ENCODE measurements around the gene PPIL1. TPM values are rescaled to one million over a fixed set of nuclear protein-coding genes. Genes with fewer than 3 reads are reported as not detected.

The PPIL1 gene
- polyA plus RNA-seq, 3 donors: 2.0 to 7.6 (median 5.9) TPM

- Mint-ChIP-seq H3K4me1 (peaks cover 43% of the 10 kb centered on the region), H3K9me3 (peaks cover 0 to 6% (median 2%) of the 10 kb centered on the region in 7 donors), H3K27me3 (ENCODE audit: low read depth in 3 of 3) (peaks cover 16 to 26% (median 24%) of the 10 kb centered on the region in 3 donors), H3K36me3 (peaks cover 2 to 8% of the 10 kb centered on the region in 2 donors), H3K27ac (no peak overlapping the region), H3K4me3 (no peak overlapping the region)
- no peak for DNase-seq
- Histone ChIP-seq H3K9ac (ENCODE audit: insufficient read depth, low read length, poor library complexity, severe bottlenecking) (no peak overlapping the region), H4K20me1 (ENCODE audit: insufficient read depth, low read length) (no peaks in the 10 kb centered on the region), H3K79me2 (ENCODE audit: insufficient read depth, low read length) (no peaks in the 10 kb centered on the region), H3K36me3 (replicated peaks in 1 of 2; ENCODE audit: control insufficient read depth in 1 of 2, insufficient read depth in 2 of 2, low read length in 2 of 2) (no peaks in the 10 kb centered on the region), H3K4me1 (ENCODE audit: control insufficient read depth in 1 of 2, insufficient read depth in 2 of 2, low read length in 2 of 2) (peaks cover 35 to 40% of the 10 kb centered on the region in 2 donors), H3K4me3 (replicated peaks in 1 of 3; ENCODE audit: low read depth in 2 of 3, low read length in 3 of 3) (no peak overlapping the region), H2AFZ (ENCODE audit: insufficient read depth, low read depth, low read length, poor library complexity, severe bottlenecking) (no peak overlapping the region), H3K27ac (ENCODE audit: low read depth in 1 of 2, low read length in 2 of 2) (no peak overlapping the region), H3K9me3 (replicated peaks in 1 of 2; ENCODE audit: control insufficient read depth in 1 of 2, insufficient read depth in 1 of 2, low read length in 2 of 2) (peaks cover 0 to 8% of the 10 kb centered on the region in 2 donors), H3K27me3 (ENCODE audit: control insufficient read depth in 2 of 2, insufficient read depth in 2 of 2, low read length in 2 of 2) (peaks cover 9 to 13% of the 10 kb centered on the region in 2 donors), H3K4me2 (replicated peaks; ENCODE audit: extremely low read depth, low read length, poor library complexity, severe bottlenecking) (no peak overlapping the region)
- TF ChIP-seq, protein P1, sequence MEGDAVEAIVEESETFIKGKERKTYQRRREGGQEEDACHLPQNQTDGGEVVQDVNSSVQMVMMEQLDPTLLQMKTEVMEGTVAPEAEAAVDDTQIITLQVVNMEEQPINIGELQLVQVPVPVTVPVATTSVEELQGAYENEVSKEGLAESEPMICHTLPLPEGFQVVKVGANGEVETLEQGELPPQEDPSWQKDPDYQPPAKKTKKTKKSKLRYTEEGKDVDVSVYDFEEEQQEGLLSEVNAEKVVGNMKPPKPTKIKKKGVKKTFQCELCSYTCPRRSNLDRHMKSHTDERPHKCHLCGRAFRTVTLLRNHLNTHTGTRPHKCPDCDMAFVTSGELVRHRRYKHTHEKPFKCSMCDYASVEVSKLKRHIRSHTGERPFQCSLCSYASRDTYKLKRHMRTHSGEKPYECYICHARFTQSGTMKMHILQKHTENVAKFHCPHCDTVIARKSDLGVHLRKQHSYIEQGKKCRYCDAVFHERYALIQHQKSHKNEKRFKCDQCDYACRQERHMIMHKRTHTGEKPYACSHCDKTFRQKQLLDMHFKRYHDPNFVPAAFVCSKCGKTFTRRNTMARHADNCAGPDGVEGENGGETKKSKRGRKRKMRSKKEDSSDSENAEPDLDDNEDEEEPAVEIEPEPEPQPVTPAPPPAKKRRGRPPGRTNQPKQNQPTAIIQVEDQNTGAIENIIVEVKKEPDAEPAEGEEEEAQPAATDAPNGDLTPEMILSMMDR (IDR thresholded peaks at IDR 0.05): no peak
- intact Hi-C loops (cut with micrococcal nuclease): loop anchor here in 1 of 2 donors (5.0 kb wide), 1 partner anchor 78 kb away; no protein-coding TSS in a partner anchor
- 80% methylated on average over 4 of the region's 4 CpGs for WGBS (ENCODE audit: insufficient coverage)
Observed at GRCh38 chr6:36845233-36845632, 29.4 kb downstream of the PPIL1 start.

DNA sequence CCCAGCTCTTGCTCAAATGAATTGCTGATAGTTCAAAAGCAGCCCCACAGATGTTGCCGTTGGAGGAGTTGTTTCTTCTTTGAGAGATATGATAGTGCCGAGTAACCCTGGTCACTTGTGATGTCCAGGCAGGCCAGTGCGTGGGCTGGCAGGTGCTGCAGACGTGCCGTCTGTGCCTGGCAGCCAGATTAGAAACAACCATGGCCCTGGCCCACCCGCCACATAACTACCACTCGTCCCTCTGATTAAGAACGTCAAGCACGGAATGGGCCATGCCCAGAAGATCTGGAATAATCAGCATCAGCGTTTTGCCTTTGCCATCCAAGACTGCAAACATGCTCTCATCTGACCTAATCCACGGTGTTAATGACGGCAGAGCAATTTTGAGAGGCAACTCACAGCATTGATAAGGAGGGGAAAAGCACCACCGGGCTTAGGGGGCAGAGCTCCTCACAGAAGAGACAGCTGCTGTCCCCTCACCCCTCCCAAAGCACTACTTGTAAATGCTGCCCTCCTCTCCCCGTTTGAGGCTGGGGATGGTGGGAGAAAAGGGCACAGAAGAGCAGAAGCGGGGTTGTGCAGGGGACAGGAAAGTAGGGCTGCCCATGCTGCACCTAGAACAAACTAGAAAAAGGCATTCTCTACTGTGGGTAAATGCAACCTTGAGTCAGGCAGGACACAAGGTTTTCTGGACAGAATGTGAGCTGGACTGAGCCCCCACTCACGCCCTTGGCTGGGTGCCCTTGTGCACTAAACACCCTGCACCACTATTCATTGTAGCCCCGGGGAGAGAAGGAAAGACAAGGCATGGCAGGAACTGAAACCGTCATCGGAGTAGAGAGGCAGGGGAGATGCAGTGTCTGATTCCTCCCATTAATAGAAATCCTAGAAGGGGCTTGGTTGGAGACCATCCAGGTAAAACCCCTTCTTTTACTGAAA, 30.1 kb downstream of the PPIL1 start:
- Histone ChIP-seq H3K9me3 (replicated peaks in 1 of 2; ENCODE audit: control insufficient read depth in 1 of 2, insufficient read depth in 1 of 2, low read length in 2 of 2) (peaks cover 0 to 10% of the 10 kb centered on the region in 2 donors), H3K9ac (ENCODE audit: insufficient read depth, low read length, poor library complexity, severe bottlenecking) (no peak overlapping the region), H3K36me3 (replicated peaks in 1 of 2; ENCODE audit: control insufficient read depth in 1 of 2, insufficient read depth in 2 of 2, low read length in 2 of 2) (no peaks in the 10 kb centered on the region), H3K4me3 (replicated peaks in 1 of 3; ENCODE audit: low read depth in 2 of 3, low read length in 3 of 3) (no peak overlapping the region), H4K20me1 (ENCODE audit: insufficient read depth, low read length) (no peaks in the 10 kb centered on the region), H3K27ac (ENCODE audit: low read depth in 1 of 2, low read length in 2 of 2) (no peak overlapping the region), H3K4me2 (replicated peaks; ENCODE audit: extremely low read depth, low read length, poor library complexity, severe bottlenecking) (no peak overlapping the region), H3K79me2 (ENCODE audit: insufficient read depth, low read length) (no peaks in the 10 kb centered on the region), H3K27me3 (ENCODE audit: control insufficient read depth in 2 of 2, insufficient read depth in 2 of 2, low read length in 2 of 2) (peaks cover 12 to 17% of the 10 kb centered on the region in 2 donors), H3K4me1 (ENCODE audit: control insufficient read depth in 1 of 2, insufficient read depth in 2 of 2, low read length in 2 of 2) (peaks cover 31 to 40% of the 10 kb centered on the region in 2 donors), H2AFZ (ENCODE audit: insufficient read depth, low read depth, low read length, poor library complexity, severe bottlenecking) (no peak overlapping the region)
- DNase-seq: no peak
- H3K9me3 Mint-ChIP-seq: peaks cover 0 to 3% (median 2%) of the 10 kb centered on the region in 7 donors
- WGBS (ENCODE audit: insufficient coverage): 96% methylated on average over 12 of the region's 19 CpGs
- peaks cover 21 to 32% (median 29%) of the 10 kb centered on the region in 3 donors for H3K27me3 Mint-ChIP-seq (ENCODE audit: low read depth in 3 of 3)
- peak overlapping the region in 1 of 7 donors; percentile 55 for H3K27ac Mint-ChIP-seq
- intact Hi-C loops (cut with micrococcal nuclease): loop anchor here (5.0 kb wide), 1 partner anchor 77 kb away; no protein-coding TSS in a partner anchor
- peaks cover 2 to 6% of the 10 kb centered on the region in 2 donors for H3K36me3 Mint-ChIP-seq
- TF ChIP-seq, protein P1 (IDR thresholded peaks at IDR 0.05): no peak
- peaks cover 40% of the 10 kb centered on the region for H3K4me1 Mint-ChIP-seq
- no peak overlapping the region for H3K4me3 Mint-ChIP-seq
